Measurements from ENCODE around the gene XAGE2. TPM values are rescaled to one million over a fixed set of nuclear protein-coding genes. Genes with fewer than 3 reads are reported as not detected.

XAGE2 gene
- total and polyA plus RNA-seq, 2 of the 8 experiments (the other 6 are each of a cell fraction or from before 2014, with no cell fraction given) = not detected

- Histone ChIP-seq H2BK20ac (ENCODE audit: low read length) (no peak overlapping the region), H3K79me2 (ENCODE audit: control insufficient read depth in 1 of 2, insufficient read depth in 2 of 2, low read length in 2 of 2) (no peaks in the 10 kb centered on the region), H3K14ac (ENCODE audit: insufficient read length) (no peak overlapping the region), H3K27me3 (replicated peaks in 1 of 4; ENCODE audit: control insufficient read depth in 3 of 4, extremely low read depth in 1 of 4, insufficient read depth in 3 of 4, low read length in 3 of 4) (no peaks in the 10 kb centered on the region), H4K8ac (ENCODE audit: extremely low read depth, insufficient read depth, low read length) (no peak overlapping the region), H2BK5ac (ENCODE audit: low read depth, low read length) (no peak overlapping the region), H2BK12ac (ENCODE audit: low read depth, low read length) (no peak overlapping the region), H2AK5ac (ENCODE audit: low read depth, low read length) (no peak overlapping the region), H2BK15ac (ENCODE audit: low read length) (no peak overlapping the region), H3K36me3 (ENCODE audit: control insufficient read depth in 2 of 4, insufficient read depth in 4 of 4, low read length in 3 of 4) (no peaks in the 10 kb centered on the region), H3K27ac (ENCODE audit: low read depth, low read length) (no peak overlapping the region), H3K79me1 (ENCODE audit: low read depth, low read length) (no peaks in the 10 kb centered on the region), H3K4me1 (replicated peaks in 1 of 4; ENCODE audit: control insufficient read depth in 3 of 4, insufficient read depth in 4 of 4, low read length in 3 of 4) (peaks cover 0 to 4% (median 0%) of the 10 kb centered on the region in 4 experiments; a peak in 3 of 7 replicates), H3K56ac (replicated peaks; ENCODE audit: insufficient read length, low read depth, low read length) (no peak overlapping the region), H2BK120ac (replicated peaks; ENCODE audit: low read depth, low read length) (no peak overlapping the region), H3K23ac (ENCODE audit: insufficient read length) (no peak overlapping the region), H2AFZ (ENCODE audit: low read length) (peak overlapping the region; percentile 32; the same call in 1 of the 2 replicates), H3K4me2 (ENCODE audit: insufficient read depth in 1 of 2, low read depth in 2 of 2, low read length in 2 of 2) (peak overlapping the region in 1 of 2 experiments; percentile 8; a peak in 1 of 4 replicates), H3K23me2 (ENCODE audit: low read depth, low read length) (no peaks in the 10 kb centered on the region), H3K4ac (replicated peaks; ENCODE audit: insufficient read length, low read depth, low read length) (no peak overlapping the region), H3K9me3 (ENCODE audit: insufficient read depth in 2 of 2, low read depth in 1 of 2, low read length in 1 of 2) (no peaks in the 10 kb centered on the region), H4K5ac (ENCODE audit: insufficient read length, low read depth, low read length) (no peak overlapping the region), H3K9ac (replicated peaks in 1 of 4; ENCODE audit: extremely low read depth in 1 of 4, low read depth in 3 of 4, low read length in 3 of 4) (no peak overlapping the region), H3K4me3 (ENCODE audit: extremely low read depth in 1 of 4, insufficient read depth in 2 of 4, low read depth in 3 of 4, low read length in 4 of 4) (no peak overlapping the region), H4K20me1 (replicated peaks in 1 of 2; ENCODE audit: control insufficient read depth in 1 of 2, insufficient read depth in 2 of 2, low read length in 2 of 2) (no peaks in the 10 kb centered on the region), H3K18ac (ENCODE audit: extremely low read depth, low read length) (no peak overlapping the region), H4K91ac (replicated peaks; ENCODE audit: insufficient read length, low read length) (no peak overlapping the region)
- peak; percentile 86 for FAIRE-seq
- ChIA-PET CTCF (ENCODE audit: partially characterized antibody) (interaction anchor here (0.6 to 1.1 kb wide), 3 partner anchors 7 to 1501 kb away, joined by 3 read pairs; no protein-coding TSS in a partner anchor), POLR2A (ENCODE audit: partially characterized antibody) (no interaction called here)
- no peak for DNase-seq (ENCODE audit: low read depth in 1 of 2, low spot score in 2 of 2)
- TF ChIP-seq TCF12 (IDR thresholded peaks at IDR 0.05; ENCODE audit: low read depth, low read length) (no peak), CHD1 (IDR thresholded peaks at IDR 0.05; ENCODE audit: low read depth, low read length) (no peak), NANOG (IDR thresholded peaks at IDR 0.05; ENCODE audit: insufficient read depth, low read depth, low read length, poor library complexity, severe bottlenecking) (no peak), PHF8 (conservative IDR thresholded peaks at IDR 0.05; ENCODE audit: low read depth, low read length) (no peak), TBP (IDR thresholded peaks at IDR 0.05; ENCODE audit: low read depth, low read length) (no peak), GTF2F1 (IDR thresholded peaks at IDR 0.05; ENCODE audit: borderline replicate concordance, low read depth, low read length) (no peak), MAX (IDR thresholded peaks at IDR 0.05) (no peak), MAFK (IDR thresholded peaks at IDR 0.05; ENCODE audit: low read depth, low read length) (no peak), HDAC2 (IDR thresholded peaks at IDR 0.05; ENCODE audit: borderline replicate concordance in 1 of 2, low read depth in 2 of 2, low read length in 2 of 2) (no peak), YY1 (IDR thresholded peaks at IDR 0.05; ENCODE audit: low read depth, low read length) (no peak), RBBP5 (IDR thresholded peaks at IDR 0.05; ENCODE audit: borderline replicate concordance, low read depth, low read length) (no peak), EZH2 (IDR thresholded peaks at IDR 0.05; ENCODE audit: low read depth, low read length, severe bottlenecking) (no peak), CREB1 (IDR thresholded peaks at IDR 0.05) (no peak), BACH1 (IDR thresholded peaks at IDR 0.05; ENCODE audit: low read length) (no peak), TAF7 (optimal IDR thresholded peaks at IDR 0.05; ENCODE audit: borderline replicate concordance, low read depth, low read length) (no peak)
These were observed 15.0 kb upstream of the XAGE2 start for GRCh38 chrX:52353838-52354237.

All from H1 (cell line).